ENCODE measurements around the gene ATG12.
A peak's percentile ranks its signal among the peaks of the same experiment; 100 is the strongest.
"Not testable (repeated sequence)": the region's sequence is repeated elsewhere in the genome, so short reads cannot be mapped to it uniquely, and the experiment has no call there.

The ATG12 gene

DNA sequence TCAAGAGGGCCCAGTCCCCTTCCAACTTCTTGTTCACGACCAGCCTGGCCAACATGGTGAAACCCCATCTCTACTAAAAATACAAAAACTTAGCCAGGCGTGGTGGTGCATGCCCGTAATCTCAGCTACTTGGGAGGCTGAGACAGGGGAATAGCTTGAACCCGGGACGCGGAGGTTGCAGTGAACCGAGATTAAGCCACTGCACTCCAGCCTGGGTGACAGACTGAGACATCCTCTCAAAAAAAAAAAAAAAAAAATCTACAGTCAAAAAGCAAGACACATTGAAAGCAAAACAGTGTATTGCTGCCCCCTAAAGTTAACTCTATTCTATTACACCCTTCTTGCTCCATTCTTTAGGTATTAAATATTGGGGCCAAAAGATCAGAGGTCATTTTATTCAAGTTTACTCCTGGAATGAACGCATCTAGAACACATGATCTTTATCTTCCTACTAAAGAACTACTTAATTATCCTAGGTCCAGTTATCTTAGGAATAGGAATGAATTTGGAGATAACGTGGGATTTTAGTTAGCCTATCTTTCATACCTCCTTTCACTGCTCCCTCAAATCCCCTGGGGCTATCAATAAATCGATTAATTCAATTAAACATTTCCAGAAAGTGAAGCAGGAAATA lies 2.4 kb downstream of the ATG12 start:
- peak overlapping the region in 1 of 11 experiments; percentile 2; a peak in 1 of 22 replicates for H3K27ac ChIP-seq

DNA sequence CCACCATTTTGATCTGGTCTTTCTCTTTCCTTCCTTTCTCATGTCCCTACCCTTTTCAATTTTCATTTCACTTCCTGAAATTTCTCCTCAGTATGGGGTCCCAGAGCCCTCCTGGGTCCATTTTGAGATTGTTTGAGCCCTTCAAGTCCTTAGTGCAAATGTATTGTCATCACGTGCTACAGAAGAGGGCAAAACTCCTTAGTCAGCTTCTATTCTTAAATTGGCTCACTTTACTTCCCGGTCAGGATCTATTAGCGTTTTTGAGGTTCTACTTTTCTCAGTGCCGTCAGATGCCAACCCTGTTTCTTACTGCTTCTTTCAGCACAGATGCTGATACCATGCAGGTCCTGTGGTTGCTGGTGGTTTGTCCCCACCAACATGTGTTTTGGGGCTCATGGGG lies 5.9 kb downstream of the ATG12 start:
- no peak overlapping the region; a peak in 1 of 22 replicates for H3K9ac ChIP-seq

More for the DNA sequence above, 2.4 kb downstream of the ATG12 start:
- peaks cover 29 to 76% (median 53%) of the 10 kb centered on the region in 11 experiments; a peak in 21 of 22 replicates for H4K20me1 ChIP-seq
- H3K4me2 ChIP-seq = peak overlapping the region; percentile 79 to 98 (median 88)
- H3K27me3 ChIP-seq = no peaks in the 10 kb centered on the region
- H3K9ac ChIP-seq = peak overlapping the region; percentile 4 to 95 (median 92); a peak in 17 of 22 replicates
- peaks cover 28 to 51% (median 39%) of the 10 kb centered on the region in 10 experiments for H3K4me1 ChIP-seq
- no peaks in the 10 kb centered on the region for H3K9me3 ChIP-seq (replicated peaks in 1 of 11)
- H3K36me3 ChIP-seq = peaks cover 37 to 48% (median 43%) of the 10 kb centered on the region in 11 experiments
- no peak for TF ChIP-seq Cebpa-rat (IDR thresholded peaks at IDR 0.05)
- peak overlapping the region; percentile 84 to 96 (median 92); a peak in 17 of 20 replicates for H3K4me3 ChIP-seq

DNA sequence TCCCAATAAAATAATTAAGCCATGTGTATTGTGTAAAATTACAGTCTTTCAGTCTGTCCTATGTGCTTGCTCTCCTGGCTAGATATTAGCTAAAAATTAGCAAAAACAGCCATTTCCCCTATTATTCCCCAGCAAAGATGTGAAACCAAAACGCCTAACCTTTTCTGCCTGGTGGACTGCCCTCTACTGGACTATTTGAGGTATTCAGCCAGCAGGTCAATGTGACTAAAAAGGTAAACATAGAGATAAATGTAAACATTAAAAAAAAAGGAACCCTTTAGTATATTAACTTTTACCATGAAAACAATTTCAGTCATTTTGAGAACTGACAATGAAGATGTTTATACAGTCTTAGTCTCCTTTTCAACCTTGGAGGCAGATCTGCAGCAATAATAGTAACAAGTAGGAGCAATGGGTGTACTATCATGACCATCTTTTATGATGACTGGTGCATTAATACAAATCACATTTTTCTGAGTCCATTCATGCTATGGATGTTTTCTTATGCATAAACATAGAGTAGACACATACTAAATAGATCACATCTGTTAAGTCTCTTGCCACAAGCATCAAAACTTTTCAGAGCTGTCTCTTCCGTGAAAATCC lies 10.1 kb downstream of the ATG12 start:
- Histone ChIP-seq H3K27me3 (no peaks in the 10 kb centered on the region), H3K9me3 (replicated peaks in 1 of 11) (peaks cover 2 to 10% (median 5%) of the 10 kb centered on the region in 11 experiments; a peak in 19 of 22 replicates), H3K4me2 (no peak overlapping the region), H3K4me3 (no peak overlapping the region), H3K9ac (no peak overlapping the region), H3K27ac (no peak overlapping the region), H3K4me1 (peaks cover 0 to 10% (median 0%) of the 10 kb centered on the region in 10 experiments; a peak in 4 of 20 replicates), H4K20me1 (peaks cover 1 to 48% (median 11%) of the 10 kb centered on the region in 11 experiments; a peak in 10 of 22 replicates), H3K36me3 (peaks cover 72 to 96% (median 84%) of the 10 kb centered on the region in 11 experiments)
- no peak for TF ChIP-seq Cebpa-rat (IDR thresholded peaks at IDR 0.05)

More for the DNA sequence above, 5.9 kb downstream of the ATG12 start:
- H3K4me2 ChIP-seq = no peak overlapping the region
- peaks cover 57 to 79% (median 70%) of the 10 kb centered on the region in 11 experiments for H3K36me3 ChIP-seq
- H3K9me3 ChIP-seq (replicated peaks in 1 of 11) = no peaks in the 10 kb centered on the region
- H3K4me3 ChIP-seq = no peak overlapping the region
- no peaks in the 10 kb centered on the region for H3K27me3 ChIP-seq
- peaks cover 18 to 39% (median 24%) of the 10 kb centered on the region in 10 experiments for H3K4me1 ChIP-seq
- peaks cover 18 to 87% (median 45%) of the 10 kb centered on the region in 11 experiments; a peak in 19 of 22 replicates for H4K20me1 ChIP-seq
- TF ChIP-seq Cebpa-rat (IDR thresholded peaks at IDR 0.05) = no peak
- no peak overlapping the region for H3K27ac ChIP-seq

DNA sequence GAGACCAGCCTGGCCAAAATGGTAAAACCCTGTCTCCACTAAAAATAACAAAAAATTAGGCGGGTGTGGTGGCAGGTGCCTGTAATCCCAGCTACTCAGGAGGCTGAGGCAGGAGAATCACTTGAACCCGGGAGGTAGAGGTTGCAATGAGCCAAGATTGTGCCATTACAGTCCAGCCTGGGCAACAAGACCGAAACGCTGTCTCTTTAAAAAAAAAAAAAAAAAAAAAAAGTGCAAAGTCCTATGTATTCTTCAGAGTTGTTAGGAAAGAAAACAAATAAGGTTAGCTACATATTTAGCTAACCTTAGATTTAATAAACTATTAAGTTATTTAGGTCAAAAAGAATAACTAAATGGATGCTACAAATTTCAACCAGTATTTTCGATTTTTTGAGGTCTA lies 11.5 kb downstream of the ATG12 start:
- no peak overlapping the region for H3K4me2 ChIP-seq
- peaks cover 0 to 34% (median 10%) of the 10 kb centered on the region in 11 experiments; a peak in 6 of 22 replicates for H4K20me1 ChIP-seq
- peaks cover 59 to 82% (median 75%) of the 10 kb centered on the region in 11 experiments for H3K36me3 ChIP-seq
- no peaks in the 10 kb centered on the region for H3K27me3 ChIP-seq
- no peaks in the 10 kb centered on the region for H3K4me1 ChIP-seq
- peaks cover 14 to 23% (median 18%) of the 10 kb centered on the region in 11 experiments; a peak in 21 of 22 replicates for H3K9me3 ChIP-seq (replicated peaks in 1 of 11)
- H3K27ac ChIP-seq = no peak overlapping the region
- no peak overlapping the region for H3K4me3 ChIP-seq
- H3K9ac ChIP-seq = no peak overlapping the region
- no peak for TF ChIP-seq Cebpa-rat (IDR thresholded peaks at IDR 0.05)

DNA sequence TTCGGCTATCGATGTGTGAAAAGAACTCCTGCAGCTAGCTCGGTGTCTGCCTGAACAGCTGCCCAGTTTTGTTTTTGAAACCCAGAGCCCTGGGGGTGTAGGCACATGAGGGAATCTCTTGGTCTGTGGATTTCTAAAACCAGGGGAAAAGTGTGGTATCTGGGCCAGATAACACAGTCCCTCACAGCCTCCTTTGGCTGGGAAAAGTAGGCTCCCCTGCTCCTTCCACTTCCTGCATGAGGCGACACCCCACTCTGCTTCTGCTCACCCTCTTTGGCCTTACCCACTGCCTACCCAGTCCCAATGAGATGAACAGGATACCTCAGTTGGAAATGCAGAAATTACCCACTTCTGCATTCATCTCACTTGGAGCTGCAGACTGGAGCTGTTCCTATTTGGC lies 15.4 kb downstream of the ATG12 start:
- peaks cover 18 to 45% (median 30%) of the 10 kb centered on the region in 11 experiments for H3K9me3 ChIP-seq (replicated peaks in 1 of 11)
- H3K36me3 ChIP-seq = peaks cover 35 to 48% (median 39%) of the 10 kb centered on the region in 11 experiments
- H3K4me3 ChIP-seq = no peak overlapping the region
- no peak overlapping the region for H3K9ac ChIP-seq
- H4K20me1 ChIP-seq = peaks cover 0 to 6% (median 0%) of the 10 kb centered on the region in 11 experiments; a peak in 3 of 22 replicates
- no peak for TF ChIP-seq Cebpa-rat (IDR thresholded peaks at IDR 0.05)
- H3K27ac ChIP-seq = no peak overlapping the region
- H3K4me2 ChIP-seq = no peak overlapping the region
- no peaks in the 10 kb centered on the region for H3K4me1 ChIP-seq
- no peaks in the 10 kb centered on the region for H3K27me3 ChIP-seq

DNA sequence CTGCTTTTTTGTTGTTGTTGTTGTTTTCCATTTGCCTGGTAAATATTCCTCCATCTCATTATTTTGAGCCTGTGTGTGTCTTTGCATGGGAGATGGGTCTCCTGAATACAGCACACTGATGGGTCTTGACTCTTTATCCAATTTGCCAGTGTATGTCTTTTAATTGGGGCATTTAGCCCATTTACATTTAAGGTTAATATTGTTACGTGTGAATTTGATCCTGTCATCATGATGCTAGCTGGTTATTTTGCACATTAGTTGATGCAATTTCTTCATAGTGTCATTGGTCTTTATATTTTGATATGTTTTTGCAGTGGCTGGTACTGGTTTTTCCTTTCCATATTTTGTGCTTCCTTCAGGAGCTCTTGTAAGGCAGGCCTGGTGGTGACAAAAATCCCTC lies 16.4 kb downstream of the ATG12 start:
- not testable (repeated sequence) for H3K9ac ChIP-seq, H3K27me3 ChIP-seq, H4K20me1 ChIP-seq, H3K4me3 ChIP-seq, H3K27ac ChIP-seq, H3K4me1 ChIP-seq, H3K4me2 ChIP-seq
- H3K9me3 ChIP-seq (replicated peaks in 1 of 11) = peaks cover 18 to 45% (median 30%) of the 10 kb centered on the region in 11 experiments
- peaks cover 25 to 38% (median 29%) of the 10 kb centered on the region in 11 experiments for H3K36me3 ChIP-seq

DNA sequence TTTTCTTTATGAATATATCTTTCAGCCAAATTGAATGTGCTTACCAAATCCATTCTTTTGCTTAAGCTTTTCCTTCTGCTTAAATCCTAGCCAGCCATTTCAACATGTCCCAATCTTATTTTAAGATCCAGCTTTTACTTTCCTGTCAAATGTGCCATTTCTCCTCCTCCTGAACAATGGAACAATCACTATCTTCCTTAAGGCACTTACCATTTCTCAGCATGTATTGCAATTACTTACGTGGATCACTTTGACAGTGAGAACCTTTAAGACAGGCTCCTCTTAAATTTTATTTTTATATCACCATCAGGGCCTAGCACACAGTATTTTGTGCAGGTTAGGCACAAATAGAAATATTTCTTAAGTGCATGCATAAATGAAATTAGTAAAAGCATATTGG lies 20.5 kb downstream of the ATG12 start:
- Histone ChIP-seq H3K4me2 (no peak overlapping the region), H3K27me3 (peaks cover 20 to 33% (median 29%) of the 10 kb centered on the region in 11 experiments), H3K4me1 (peaks cover 3 to 19% (median 5%) of the 10 kb centered on the region in 10 experiments; a peak in 18 of 20 replicates), H3K27ac (no peak overlapping the region), H3K4me3 (no peak overlapping the region), H3K9ac (no peak overlapping the region), H3K36me3 (0 out of 22 replicates have a peak, but pooled peaks cover 0 to 2% (median 0%) of the 10 kb centered on the region in 11 experiments), H3K9me3 (replicated peaks in 1 of 11) (peaks cover 24 to 43% (median 32%) of the 10 kb centered on the region in 11 experiments), H4K20me1 (peaks cover 0 to 6% (median 0%) of the 10 kb centered on the region in 11 experiments; a peak in 6 of 22 replicates)
- no peak for TF ChIP-seq Cebpa-rat (IDR thresholded peaks at IDR 0.05)

DNA sequence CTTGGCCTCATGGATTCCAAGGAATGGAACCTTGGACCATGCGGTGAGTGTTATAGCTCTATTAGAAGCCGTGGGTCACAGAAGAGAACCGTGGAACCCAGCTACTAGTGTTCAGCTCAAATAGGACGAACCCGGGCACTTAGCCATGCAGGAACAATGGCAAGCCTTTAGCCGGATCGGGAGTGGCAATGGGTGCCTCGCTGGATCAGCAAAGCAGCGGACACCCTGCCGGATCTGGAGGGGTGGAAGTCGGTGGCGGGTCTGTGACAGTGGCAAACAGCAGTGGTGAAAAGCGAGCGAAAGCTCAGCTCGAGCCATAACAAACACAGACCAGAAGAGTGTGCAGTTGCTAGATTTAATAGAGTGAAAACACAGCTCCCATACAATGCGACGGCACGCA lies 22.5 kb downstream of the ATG12 start:
- peak overlapping the region in 1 of 11 experiments; percentile 11; a peak in 1 of 22 replicates for H3K4me2 ChIP-seq
- H3K4me1 ChIP-seq = peaks cover 13 to 29% (median 16%) of the 10 kb centered on the region in 10 experiments; a peak in 18 of 20 replicates
- TF ChIP-seq Cebpa-rat (IDR thresholded peaks at IDR 0.05) = no peak
- H3K27ac ChIP-seq = no peak overlapping the region
- H3K36me3 ChIP-seq = no peaks in the 10 kb centered on the region
- H3K9me3 ChIP-seq (replicated peaks in 1 of 11) = peaks cover 24 to 42% (median 32%) of the 10 kb centered on the region in 11 experiments
- H3K27me3 ChIP-seq = peaks cover 40 to 54% (median 49%) of the 10 kb centered on the region in 11 experiments
- no peak overlapping the region for H3K9ac ChIP-seq
- no peak overlapping the region for H3K4me3 ChIP-seq
- peaks cover 0 to 14% (median 0%) of the 10 kb centered on the region in 11 experiments; a peak in 7 of 22 replicates for H4K20me1 ChIP-seq

DNA sequence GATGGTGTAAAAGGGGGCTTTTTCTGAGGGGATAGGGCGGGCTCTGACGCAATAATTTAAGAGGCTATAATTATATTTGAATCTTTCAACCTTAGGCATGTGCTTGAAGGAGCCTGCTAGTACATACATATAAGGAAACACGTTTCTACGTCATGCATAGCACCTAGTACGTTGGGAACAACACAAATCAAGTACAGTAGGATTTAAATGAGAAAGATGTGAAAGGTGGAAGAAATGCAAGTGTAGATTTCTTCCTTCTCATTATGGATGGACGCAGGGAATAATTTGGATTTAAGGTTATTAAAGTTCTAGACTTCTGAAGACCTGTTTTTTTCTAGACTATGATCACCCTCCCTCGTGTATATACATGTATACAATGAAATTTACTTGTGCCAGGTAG lies 24.0 kb downstream of the ATG12 start:
- Histone ChIP-seq H3K4me2 (no peak overlapping the region), H3K27ac (no peak overlapping the region), H4K20me1 (peaks cover 0 to 14% (median 0%) of the 10 kb centered on the region in 11 experiments; a peak in 7 of 22 replicates), H3K9ac (no peak overlapping the region), H3K4me1 (peaks cover 13 to 29% (median 16%) of the 10 kb centered on the region in 10 experiments; a peak in 18 of 20 replicates), H3K4me3 (no peak overlapping the region), H3K9me3 (replicated peaks in 1 of 11) (peaks cover 20 to 35% (median 31%) of the 10 kb centered on the region in 11 experiments), H3K36me3 (no peaks in the 10 kb centered on the region), H3K27me3 (peaks cover 48 to 65% (median 56%) of the 10 kb centered on the region in 11 experiments)
- no peak for TF ChIP-seq Cebpa-rat (IDR thresholded peaks at IDR 0.05)

Measured in BLaER1 treated with 17β-estradiol and CSF1 and Interleukin-3, amounts not matched to agents 10 nM and 100 nM (cell line).